DMS114 treated with DMSO at 0.1 percent for 48 hours (cell line): ENCODE measurements around the gene PLEKHM3.

Experiments used
- DNase-seq: peaks from one replicate; lab custom pipeline; 2025; ENCODE audit not compliant: unreplicated experiment; lab: John Stamatoyannopoulos, UW

PLEKHM3 gene

DNA sequence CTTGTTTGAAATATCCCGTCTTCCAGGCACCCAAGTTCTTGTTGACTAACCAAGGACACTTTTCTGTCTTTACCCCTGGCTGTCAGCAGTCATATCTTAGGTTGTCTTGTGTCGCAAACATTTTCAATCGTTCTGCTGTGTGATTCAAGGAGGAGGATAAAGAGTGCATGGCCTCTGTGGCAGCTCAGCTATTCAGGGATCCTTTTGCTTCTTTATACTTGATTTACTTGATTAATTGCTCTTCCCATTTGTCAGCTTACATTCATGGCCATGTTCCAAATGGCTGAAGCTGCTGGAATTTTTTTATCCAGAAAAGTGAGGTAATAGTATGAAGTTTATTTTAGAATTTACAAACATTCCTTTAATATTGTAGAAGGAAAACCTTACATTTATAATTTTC is 158.3 kb downstream of the PLEKHM3 start:
- no peak for DNase-seq

- DNase-seq = no peak
Measured at GRCh38 chr2:207865210-207865609, 160.1 kb downstream of the PLEKHM3 start.

GRCh38 chr2:207863345-207863744 is 162.0 kb downstream of the PLEKHM3 start:
- no peak for DNase-seq

DNA sequence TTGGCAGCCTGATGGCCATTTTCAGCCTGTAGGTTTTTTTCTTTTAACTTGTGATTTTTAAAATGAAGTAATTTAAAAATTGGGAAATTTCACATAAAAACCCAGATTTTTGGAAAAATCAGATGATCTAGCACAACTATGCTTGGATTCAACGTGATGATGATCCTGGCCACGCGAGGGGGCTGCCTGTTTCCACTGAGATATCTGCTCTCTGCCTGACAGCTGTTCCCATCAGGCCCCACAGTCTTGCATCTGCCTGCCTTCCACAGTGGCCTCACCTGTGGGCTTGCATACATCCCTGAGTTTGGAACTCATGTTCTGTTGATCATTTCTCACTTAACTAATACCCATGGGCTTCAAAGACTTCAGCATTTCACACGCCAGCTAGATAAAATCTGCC is 163.5 kb downstream of the PLEKHM3 start:
- DNase-seq = no peak

GRCh38 chr2:207860685-207861084 is 164.6 kb downstream of the PLEKHM3 start:
- no peak for DNase-seq

GRCh38 chr2:207855591-207855990 is 169.7 kb downstream of the PLEKHM3 start:
- no peak for DNase-seq

- DNase-seq = no peak
Measured at GRCh38 chr2:207854484-207855440, 170.6 kb downstream of the PLEKHM3 start.

DNA sequence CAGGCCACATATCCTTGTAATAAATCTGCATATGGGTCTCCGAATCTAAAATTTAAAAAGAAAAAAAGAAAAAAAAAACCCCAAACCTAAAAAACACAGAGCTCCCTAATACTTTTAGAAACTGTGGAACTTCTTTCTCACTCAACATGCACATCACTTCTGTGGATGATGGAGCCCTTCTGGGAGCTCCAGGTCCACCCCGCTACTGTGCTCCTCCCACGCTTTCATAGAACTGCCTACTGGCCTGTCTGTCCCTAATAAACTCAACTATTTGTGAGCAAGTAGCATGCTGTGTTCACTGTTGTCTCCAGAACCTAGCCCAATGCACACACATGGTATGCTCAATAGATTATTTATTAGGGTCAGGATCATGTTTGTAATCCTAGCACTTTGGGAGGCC is 172.5 kb downstream of the PLEKHM3 start:
- DNase-seq = no peak

DNA sequence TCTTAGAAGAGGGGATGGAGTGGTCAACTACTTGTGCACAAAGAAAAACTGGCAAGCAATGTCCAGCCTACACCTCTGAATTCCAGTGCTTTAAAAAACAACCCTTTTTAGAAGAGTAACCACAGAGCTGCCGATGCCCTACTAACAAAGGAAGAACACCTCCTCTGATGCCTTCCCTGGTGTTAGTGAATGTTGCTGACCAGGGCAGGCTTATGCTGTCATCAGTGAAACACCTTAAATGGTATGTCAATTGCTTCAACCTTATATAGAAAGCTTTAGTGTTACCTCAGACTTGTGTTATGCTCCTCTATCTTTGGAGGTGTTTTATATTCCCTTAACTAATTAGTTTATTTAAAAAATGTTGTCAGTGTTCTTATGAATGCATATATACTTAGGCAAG is 175.9 kb downstream of the PLEKHM3 start:
- DNase-seq = no peak

DNA sequence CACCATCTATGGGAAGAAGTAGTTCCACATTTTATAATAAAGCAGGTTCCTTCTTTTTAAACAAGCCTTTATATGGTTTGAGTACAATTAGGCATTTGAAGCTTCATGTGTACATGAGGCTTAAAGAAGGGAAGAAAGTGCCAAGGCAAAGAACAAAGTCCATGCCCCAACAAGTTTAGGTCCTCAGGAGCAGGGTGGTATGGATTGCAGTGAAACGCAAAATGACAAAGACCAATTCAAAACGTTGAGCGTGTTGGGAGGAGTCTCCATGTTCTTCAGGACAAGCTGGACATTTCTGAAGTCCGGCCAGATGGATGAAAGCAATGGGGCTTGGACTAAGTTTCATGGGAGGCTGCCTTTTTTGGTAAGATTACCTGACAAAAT is 176.8 kb downstream of the PLEKHM3 start:
- DNase-seq = no peak

DNA sequence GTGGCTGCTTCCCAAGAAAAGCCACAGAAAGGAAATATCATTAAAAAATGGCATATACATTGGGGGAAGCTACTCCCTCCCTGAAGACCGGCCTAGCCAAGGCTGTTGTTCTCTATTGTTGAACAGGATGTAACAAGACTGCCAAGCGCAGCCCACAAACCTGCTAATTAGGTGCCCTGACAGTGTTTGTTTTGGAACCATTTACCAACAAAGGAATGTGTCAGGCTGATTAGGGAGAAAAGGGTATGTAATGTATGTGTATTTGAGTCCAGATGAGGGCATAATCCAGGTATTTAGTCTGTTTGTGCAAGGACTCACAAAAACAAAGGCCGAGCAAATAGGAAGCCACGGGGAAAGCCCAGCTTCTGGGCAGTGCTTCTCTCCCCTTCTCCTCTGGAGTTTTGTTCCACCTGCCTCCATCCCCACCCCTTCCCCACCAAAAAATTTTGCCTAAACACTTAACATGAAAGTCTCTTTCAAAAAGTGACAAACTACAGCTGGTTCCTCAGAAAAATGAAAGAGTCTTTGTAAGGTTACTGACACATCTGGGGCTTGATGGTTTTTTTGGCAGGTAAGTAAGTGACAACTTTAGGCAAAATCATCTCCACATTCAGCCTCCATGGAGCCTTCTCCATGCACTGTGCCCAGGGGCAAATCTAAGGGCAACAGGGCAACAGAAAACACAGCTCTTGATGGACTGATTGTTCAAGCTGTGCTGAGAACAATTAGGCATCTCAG is 177.4 kb downstream of the PLEKHM3 start:
- DNase-seq = no peak

- no peak for DNase-seq
Measured at GRCh38 chr2:207847098-207847806, 178.1 kb downstream of the PLEKHM3 start.

DNA sequence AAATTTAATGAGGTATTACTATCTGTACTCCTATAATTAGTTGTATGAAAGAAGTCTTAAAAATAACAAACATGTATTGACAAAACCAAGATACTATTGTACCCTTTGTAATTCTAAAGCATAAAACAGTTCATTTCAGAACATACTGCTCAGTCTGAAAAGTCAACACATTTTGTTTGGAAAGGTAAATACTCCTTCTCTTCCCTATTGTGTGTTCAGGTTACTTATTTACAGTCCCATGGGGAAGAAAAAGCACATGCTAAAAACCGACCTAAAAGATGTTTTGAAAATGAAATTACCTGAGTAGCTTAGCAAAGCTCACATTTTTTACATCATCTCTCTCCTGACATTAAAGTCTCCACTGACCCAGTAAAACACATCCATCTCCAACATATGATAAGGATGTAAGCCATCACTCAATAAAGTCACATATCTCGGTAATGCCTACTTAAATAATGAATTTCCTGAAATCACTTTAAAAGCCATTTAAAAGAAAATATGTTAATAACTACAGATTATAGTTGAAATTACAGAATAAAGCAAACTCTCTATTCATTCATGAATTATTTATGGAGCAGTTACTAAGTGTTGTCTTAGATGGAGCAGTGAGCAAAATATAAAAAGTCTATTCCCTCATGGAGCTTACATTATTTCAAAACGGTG is 180.0 kb downstream of the PLEKHM3 start:
- DNase-seq = no peak

DNA sequence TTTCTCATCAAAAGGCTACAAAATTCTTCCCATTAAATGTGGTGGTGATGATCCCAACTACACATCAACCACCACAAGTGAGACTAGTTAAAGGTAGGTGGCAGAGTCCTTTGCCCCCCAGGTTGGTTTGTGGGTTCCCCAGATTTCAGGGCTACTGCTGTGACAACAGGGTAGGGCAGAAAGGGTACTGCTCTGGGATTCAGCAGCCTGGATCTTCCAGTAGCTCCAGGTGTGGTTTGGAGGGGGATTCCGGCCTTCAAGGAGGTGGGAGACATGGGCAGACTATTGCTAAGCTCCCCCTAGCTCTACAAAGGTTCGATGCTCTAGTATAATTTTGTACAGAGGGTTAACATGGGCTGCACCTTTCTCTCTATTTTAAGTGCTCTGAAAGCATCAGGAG is 180.7 kb downstream of the PLEKHM3 start:
- DNase-seq = no peak

DNA sequence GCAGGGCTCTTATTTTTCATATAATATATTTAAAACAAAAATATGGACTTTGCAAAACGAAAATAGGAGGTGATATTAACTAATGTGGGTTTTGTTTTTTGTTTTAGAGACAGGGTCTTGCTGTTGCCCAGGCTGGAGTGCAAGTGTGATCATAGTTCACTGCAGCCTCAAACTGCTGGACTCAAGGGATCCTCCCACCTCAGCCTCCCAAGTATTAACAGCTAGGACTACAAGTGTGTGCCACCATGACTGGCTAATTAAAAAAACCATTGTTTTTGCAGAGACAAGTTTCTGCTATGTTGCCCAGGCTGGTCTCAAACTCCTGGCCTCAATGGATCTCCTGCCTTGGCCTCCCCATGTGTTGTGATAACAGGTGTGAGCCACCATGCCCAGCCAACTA is 185.2 kb downstream of the PLEKHM3 start:
- no peak for DNase-seq

- DNase-seq = no peak
Measured at GRCh38 chr2:207839575-207839974, 185.8 kb downstream of the PLEKHM3 start.

DNA sequence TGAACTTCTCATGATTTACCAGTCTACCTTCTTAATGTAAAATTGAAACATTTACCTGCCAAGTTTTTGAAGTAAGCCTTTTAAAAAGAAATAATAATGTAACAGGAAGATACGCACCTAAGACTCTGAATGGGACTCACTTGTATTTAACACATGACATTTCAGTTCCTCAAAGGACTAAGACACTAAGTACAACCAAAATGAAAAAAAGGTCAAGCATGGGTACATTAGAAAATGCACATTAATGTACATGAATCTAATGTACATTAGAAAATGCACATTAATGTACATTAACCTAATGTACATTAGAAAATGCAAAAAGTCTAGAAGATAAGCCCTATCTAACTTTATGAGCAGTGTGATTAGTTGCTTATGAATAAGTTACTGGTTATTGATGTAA is 186.3 kb downstream of the PLEKHM3 start:
- no peak for DNase-seq

- no peak for DNase-seq
Measured at GRCh38 chr2:207836521-207837133, 188.7 kb downstream of the PLEKHM3 start.

DNA sequence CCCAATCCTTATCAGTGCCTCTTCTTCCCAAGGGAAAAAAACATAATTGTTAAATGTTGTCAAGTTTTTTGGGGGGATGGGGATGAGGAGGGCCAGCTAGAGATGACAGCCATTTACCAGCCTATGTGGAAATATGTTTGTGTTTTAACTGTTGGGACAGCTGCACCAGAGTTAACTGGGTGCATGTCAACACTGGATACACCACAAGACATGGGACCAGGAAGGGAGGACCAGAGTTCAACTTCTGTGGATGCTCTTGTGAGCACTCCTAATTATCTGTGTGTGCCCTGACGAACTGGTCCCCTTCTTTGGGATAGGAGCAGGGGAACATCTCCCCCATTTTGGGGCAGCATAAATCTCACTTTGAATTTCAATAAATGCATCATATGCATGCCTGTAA is 189.5 kb downstream of the PLEKHM3 start:
- DNase-seq = no peak

DNA sequence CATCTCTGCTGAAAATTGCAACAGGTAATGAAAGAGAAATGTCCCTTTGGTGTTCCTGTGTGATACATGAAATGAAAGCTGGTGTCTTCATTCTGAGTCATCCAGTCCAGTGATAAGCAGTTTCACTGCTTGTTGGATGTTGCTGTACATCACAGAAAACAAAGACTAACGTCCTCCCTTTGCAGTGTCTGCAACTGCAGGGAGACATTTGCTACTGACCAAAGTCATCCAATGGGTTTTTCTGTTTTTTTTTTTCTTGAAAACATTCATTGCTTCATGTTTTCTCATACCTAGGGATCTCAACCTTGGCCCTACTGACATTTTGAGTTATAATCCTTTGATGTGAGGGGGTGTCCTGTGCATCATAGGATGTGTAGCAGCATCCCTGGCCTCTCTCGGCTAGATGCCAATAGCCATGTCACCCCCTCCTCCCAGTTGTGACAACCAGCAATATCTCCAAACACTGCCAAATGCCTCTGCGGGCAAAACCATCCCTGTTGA is 192.0 kb downstream of the PLEKHM3 start:
- DNase-seq = no peak
